GM19324 (cell line): ENCODE data around the gene TMEM176A.

ENCODE experiments used
- ATAC-seq: cut with Tn5 transposase; IDR thresholded peaks from one replicate; pipeline ENCODE4 v1.9.1; 2021; ENCODE audit warnings: mild to moderate bottlenecking, moderate library complexity; ENCODE audit not compliant: unreplicated experiment, low FRiP score

Gene TMEM176A

DNA sequence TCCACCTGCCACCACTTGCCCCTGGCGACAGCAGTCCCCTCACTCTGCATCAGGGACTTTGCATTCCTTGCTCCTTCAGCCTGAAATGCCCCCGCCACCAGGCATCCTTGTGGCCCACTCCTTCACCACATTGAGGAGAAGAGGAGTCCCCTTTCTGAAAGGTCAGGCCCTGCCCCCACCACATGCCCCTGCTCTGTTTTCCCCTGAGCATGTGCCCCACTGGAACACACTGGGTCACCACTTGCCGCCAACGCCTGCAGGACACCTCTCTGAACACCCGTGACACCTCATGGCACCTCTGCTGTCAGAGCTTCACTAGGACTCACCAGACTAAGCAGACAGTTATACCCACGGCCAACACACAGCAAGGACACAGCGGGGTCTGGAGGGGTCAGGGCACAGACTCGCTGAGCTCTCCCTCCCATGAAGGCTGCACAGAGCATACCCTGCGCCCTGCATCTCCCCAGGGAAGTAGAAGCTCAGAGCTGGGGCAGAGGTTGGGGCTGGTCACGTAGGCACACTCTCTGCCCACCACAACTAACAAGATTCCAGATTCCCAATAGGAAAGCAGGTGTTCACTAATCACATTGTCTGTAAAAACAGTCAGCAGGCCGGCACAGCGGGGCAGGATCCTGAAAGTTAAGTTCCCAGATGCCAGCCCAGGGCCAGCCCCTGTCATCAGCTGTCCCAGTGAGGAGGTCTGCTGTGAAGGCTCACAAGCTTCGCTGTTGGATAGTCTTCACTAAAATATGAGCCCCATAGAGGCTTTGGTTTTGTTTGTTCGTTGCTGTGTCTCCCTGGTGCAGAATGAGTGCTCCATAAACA, 45.9 kb downstream of the TMEM176A start:
- no peak for ATAC-seq

DNA sequence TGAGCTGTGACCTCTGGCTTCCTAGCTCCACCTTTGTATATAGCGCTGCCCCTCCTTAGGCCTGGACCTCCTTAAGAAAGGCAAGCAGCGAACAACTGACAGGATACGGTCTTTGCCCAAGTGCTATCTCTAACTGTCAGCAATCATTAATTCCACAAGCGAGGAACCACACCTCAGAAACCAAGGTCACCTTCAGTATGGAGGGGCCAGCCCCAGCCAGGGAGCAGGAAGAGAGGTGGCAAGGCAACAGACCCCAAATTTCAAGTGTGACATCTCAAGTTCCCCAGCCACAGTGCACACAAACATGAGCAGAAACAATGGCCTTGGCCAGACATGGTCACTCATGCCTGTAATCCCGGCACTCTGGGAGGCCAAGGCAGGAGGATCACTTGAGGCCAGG, 47.0 kb downstream of the TMEM176A start:
- ATAC-seq = no peak

DNA sequence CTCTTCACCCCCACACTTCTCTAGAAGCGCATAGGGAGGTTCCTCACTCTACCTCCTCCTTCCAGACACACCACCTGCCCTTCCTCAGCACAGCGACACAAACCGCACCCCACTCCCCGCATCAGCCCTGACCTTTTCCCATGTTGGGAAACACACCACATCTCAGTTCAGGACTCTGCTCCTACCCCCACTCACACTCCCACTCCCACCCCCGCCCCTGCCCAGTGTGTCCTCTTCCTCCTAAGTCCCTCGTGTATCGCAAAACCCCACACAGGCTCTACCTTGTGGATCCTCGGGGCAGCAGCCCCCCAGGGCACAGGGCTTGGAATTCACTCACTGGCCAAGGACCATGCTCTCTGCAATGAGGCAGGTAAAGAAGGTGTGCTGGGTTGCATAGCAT, 47.5 kb downstream of the TMEM176A start:
- no peak for ATAC-seq

DNA sequence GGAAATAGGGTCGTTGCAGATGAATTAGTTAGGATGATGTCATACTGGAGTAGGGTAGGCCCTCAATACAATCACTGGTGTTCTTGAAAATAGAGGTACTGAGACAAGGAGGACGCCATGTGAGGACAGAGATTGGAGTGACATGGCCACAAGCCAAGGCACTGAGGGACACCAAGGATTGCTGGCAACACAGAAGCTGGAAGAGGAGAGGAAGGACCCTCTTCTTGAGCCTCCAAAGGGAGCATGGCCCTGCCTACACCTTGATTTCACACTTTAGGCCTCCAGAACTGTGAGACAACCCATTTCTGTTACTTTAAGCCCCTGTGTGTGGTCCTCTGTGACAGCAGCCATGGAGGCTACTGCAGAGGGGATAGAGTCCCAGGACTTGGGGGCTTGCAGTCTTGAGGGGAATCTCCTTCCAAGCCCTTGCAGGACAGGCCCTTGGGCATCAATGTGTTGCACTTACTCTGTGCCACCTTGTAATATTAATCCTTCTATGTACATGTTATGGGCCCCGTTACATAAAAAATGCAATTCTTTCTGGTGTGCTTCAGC, 48.1 kb downstream of the TMEM176A start:
- ATAC-seq = no peak

DNA sequence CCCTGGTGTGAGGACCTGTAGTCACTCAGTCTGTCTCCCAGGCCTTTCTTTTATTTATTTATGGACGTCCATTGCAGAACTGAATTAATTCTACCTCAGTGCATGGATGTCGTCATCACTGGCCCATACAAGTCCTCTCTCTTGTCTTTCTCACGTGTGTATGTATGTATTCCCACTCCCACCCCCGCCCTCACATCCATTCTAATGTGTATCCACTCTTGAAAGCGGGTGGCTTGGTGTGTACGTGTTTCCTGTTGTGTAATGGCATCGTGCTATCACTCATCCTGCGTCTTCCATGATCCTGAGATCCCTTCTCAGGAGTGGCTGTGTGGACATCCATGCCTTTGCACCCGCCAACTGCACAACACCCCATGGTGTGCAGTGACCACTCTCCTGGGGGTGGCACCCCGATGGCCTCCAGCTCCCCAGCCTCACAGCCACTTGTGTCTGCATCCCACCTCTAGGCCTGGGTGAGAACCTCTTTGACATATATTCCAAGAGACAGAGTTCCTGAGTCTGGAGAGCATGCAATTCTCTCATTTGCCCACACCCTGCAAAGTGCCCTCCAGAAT, 48.7 kb downstream of the TMEM176A start:
- no peak for ATAC-seq

DNA sequence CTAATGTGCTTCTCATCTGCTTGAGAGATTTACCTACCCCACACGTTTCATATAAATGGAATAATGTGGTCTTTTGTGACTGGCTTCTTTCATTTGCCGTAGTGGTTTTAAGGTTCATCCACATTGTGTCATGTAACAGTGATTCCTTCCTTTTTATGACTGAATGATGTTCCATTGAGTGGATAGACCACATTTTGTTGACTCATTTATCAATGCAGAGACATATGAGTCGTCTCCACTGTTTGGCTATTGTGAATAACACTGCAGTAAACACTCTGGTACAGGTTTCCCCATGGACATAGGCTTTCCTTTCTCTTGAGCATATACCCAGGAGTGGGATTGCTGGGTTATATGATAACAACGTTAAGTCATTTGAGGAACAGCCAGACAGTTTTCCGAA, 49.7 kb downstream of the TMEM176A start:
- ATAC-seq = no peak

DNA sequence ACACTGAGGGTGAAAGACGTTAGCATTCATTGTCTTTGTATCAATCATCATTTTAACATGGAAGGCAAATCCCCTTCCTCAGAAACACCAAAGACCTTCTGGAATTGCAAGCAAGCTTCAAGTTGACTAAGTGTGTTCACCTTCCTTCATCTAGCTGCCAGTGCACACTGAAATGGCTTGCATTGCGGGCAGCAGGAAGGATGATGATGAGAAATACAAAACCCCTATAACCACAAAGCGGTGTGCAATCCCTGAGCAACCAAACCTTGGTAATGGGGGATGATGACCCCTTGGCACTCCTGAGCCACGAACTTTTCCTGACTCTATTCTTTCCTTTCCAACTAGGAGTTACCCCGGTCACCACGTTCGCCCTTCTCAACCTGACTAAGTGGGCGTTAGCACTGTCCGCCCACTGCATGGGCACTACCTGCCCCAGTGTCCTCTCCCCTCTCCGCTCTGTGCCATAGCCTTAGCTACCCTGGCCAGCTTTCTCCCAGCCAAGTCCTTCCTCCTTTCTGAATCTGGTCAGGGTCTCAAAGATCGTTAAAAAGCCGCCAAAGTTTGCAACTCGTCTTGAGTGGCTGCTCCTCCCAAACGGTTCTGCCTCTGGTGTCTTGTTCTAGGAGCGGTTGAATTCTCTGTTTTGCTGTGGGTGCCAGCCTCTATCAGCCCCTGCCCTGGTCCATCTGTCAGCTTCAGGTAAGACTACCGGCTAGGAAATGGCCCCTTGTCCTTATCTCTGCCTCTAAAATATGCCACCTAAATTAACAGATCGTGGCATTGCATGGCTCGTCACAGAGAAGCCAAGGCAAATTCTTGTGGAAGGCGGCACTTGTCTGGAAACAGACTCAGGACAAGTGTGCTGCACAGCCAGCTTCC, 51.2 kb downstream of the TMEM176A start:
- ATAC-seq = no peak

DNA sequence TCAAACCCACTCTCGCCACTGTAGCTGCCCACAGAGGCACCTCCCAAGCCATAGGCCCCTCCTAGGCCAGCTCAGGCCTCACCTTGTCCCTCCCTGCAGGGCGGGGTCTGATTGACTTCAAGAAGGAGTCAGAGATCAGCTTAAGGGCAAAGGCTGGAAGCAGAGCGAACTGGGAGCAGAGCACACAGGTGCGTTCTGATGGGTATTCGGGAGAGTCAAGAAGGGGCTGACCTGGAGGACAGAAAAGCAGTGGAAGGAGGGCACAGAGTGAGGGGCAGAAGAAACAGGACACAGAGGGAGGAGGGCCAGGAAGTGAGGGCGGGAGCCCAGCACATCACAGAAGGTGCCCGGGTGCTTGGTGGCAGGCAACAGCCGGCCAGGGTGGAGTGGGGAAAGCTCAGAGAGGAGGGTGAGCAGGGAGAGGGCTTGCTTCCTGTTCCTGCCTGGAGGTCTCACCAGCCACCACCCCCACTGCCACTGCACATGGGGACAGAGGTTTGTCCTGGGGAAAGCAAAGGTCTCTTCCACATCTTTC, 51.9 kb downstream of the TMEM176A start, which contains the start of gene AOC1:
Gene AOC1 (plus strand): TSS at position 147 of the 535 bp plus-strand sequence. CDS start 3,954 bp downstream, outside the sequence.
- ATAC-seq = no peak

DNA sequence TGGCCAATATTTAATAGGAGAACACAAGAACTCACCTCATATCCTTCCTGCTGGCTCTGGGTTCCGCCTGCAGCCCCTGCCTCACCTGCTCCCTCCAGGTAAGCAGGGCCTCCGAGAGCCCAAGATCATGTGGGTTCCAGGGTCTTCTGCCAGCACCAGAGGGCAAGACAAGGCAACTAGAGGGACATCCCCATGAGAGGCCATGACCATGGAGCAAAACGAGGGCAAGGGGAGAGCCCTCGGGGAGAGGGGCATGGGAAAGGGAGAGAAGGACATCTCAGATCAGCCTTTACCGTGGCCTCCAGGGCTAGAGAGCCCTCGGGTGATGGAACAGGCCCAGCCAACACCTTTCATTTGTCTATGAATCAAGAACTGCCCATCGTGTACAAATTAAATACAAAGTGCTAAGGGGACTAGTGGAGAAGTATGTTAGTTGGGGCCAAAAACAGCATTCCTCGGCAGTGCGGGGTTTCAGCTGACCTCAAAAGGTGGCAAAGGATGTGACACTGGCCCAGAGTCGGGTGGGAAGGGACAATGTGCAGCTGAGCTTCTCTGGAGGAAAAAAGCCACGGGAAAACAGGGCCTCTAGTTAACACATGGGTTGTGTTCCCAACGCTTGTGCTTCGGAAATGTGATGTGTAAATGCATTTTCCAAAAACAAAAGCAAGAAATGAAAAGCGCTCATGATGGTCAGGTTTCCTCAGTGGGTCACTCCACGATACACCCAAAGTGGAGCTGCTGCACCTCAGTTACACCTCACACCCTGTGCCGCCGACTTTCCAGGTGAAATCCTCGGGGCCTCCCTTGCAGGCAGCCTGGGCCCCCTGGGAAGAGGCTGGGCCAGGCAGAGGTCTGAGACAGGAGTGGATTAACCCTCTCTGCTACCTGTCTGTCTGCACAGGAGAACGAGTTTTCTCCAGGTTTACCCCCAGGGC, 53.8 kb downstream of the TMEM176A start:
- ATAC-seq = no peak
